Loucy (cell line): ENCODE results near the gene MATCAP1.

Source experiments
- H2AFZ ChIP-seq: fragments of 200-600 bp; sonication (generic); 2 replicates; pipeline ENCODE4 v1.6.0; 2016; ENCODE audit warnings: antibody characterized with exemption, mild to moderate bottlenecking, low read length, moderate library complexity
- H3F3A ChIP-seq: fragments of 200-600 bp; 2 replicates; pipeline ENCODE4 v1.6.0; 2016; ENCODE audit warnings: antibody characterized with exemption, low read depth, mild to moderate bottlenecking
- H3K27me3 ChIP-seq: fragments of 200-600 bp; sonication (generic); 2 replicates; pipeline ENCODE4 v1.6.1; 2014; ENCODE audit warnings: low read length, mild to moderate bottlenecking; ENCODE audit not compliant: insufficient read depth, poor library complexity, severe bottlenecking
- H3K36me3 ChIP-seq: fragments of 200-600 bp; sonication (generic); 2 replicates; pipeline ENCODE4 v1.6.1; 2016; ENCODE audit warnings: low read length; ENCODE audit not compliant: insufficient read depth
- H3K4me1 ChIP-seq: fragments of 200-600 bp; sonication (generic); 2 replicates; pipeline ENCODE4 v1.5.1; 2014; ENCODE audit warnings: low read length, mild to moderate bottlenecking; ENCODE audit not compliant: insufficient read depth, poor library complexity, severe bottlenecking
- H3K4me2 ChIP-seq: fragments of 200-600 bp; sonication (generic); 2 replicates; pipeline ENCODE4 v1.6.0; 2014; ENCODE audit warnings: antibody characterized with exemption, low read length, low read depth, mild to moderate bottlenecking; ENCODE audit not compliant: poor library complexity, severe bottlenecking
- H3K4me3 ChIP-seq: fragments of 200-600 bp; sonication (generic); 2 replicates; pipeline ENCODE4 v1.5.1; 2014; ENCODE audit warnings: low read length, mild to moderate bottlenecking, mixed read lengths; ENCODE audit not compliant: poor library complexity, severe bottlenecking
- H3K79me2 ChIP-seq: fragments of 200-600 bp; sonication (generic); 2 replicates; pipeline ENCODE4 v1.6.1; 2014; ENCODE audit warnings: low read length; ENCODE audit not compliant: insufficient read depth
- H3K9ac ChIP-seq: fragments of 200-600 bp; sonication (generic); 2 replicates; pipeline ENCODE4 v1.6.0; 2014; ENCODE audit warnings: mild to moderate bottlenecking, low read depth, low read length, moderate library complexity; ENCODE audit not compliant: poor library complexity, severe bottlenecking
- H3K9me2 ChIP-seq: fragments of 200-600 bp; sonication (generic); replicated peaks from 2 replicates; pipeline ENCODE4 v1.6.1; 2016; ENCODE audit warnings: low read depth, low read length, mixed read lengths
- H3K9me3 ChIP-seq: fragments of 200-600 bp; sonication (generic); 2 replicates; pipeline ENCODE4 v1.6.1; 2014; ENCODE audit warnings: mild to moderate bottlenecking, antibody characterized with exemption, low read length, low read depth; ENCODE audit not compliant: insufficient read depth
- H4K20me1 ChIP-seq: fragments of 200-600 bp; sonication (generic); 2 replicates; pipeline ENCODE4 v1.6.0; 2014; ENCODE audit warnings: antibody characterized with exemption, low read length, mild to moderate bottlenecking; ENCODE audit not compliant: insufficient read depth, poor library complexity, severe bottlenecking
- EZH2phosphoT487 ChIP-seq: fragments of 200-600 bp; IDR thresholded peaks from 2 replicates; pipeline ENCODE4 v1.6.1; 2018; ENCODE audit warnings: antibody characterized with exemption, mild to moderate bottlenecking, moderate library complexity, borderline replicate concordance
- TF ChIP-seq, protein P1 (sequence below): fragments of 200-600 bp; sonication (generic); conservative IDR thresholded peaks from 2 replicates; pipeline ENCODE4 v1.5.1; 2014; ENCODE audit warnings: mild to moderate bottlenecking, antibody characterized with exemption, low read length

Gene MATCAP1

DNA sequence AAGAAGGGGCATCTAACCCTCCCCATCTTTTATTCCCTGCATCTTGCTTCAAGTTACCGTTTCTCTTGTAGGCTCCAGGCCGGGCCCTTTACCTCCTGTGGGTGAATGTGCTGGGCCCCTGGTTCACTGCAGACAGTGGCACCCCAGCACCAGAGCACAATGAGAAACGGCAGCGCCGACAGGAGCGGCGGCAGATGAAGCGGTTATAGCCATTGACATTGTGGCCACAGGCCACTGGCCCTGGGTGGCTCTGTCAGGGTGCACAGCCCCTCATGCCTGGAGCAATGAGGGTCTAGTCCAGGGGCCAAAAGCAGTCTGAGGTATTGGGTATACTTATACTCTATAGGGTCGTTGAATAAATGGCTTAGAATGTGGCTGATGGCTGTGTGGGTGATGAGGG is 45.1 kb upstream of the MATCAP1 start:
- H3K79me2 ChIP-seq = peaks cover 21% of the 10 kb centered on the region
- no peak overlapping the region for H2AFZ ChIP-seq
- no peaks in the 10 kb centered on the region for H3K27me3 ChIP-seq
- no peaks in the 10 kb centered on the region for H3K9me3 ChIP-seq
- H3F3A ChIP-seq = peaks cover 6% of the 10 kb centered on the region
- no peak overlapping the region for H3K9ac ChIP-seq
- no peak for TF ChIP-seq EZH2phosphoT487
- TF ChIP-seq, protein P1, sequence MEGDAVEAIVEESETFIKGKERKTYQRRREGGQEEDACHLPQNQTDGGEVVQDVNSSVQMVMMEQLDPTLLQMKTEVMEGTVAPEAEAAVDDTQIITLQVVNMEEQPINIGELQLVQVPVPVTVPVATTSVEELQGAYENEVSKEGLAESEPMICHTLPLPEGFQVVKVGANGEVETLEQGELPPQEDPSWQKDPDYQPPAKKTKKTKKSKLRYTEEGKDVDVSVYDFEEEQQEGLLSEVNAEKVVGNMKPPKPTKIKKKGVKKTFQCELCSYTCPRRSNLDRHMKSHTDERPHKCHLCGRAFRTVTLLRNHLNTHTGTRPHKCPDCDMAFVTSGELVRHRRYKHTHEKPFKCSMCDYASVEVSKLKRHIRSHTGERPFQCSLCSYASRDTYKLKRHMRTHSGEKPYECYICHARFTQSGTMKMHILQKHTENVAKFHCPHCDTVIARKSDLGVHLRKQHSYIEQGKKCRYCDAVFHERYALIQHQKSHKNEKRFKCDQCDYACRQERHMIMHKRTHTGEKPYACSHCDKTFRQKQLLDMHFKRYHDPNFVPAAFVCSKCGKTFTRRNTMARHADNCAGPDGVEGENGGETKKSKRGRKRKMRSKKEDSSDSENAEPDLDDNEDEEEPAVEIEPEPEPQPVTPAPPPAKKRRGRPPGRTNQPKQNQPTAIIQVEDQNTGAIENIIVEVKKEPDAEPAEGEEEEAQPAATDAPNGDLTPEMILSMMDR = no peak
- H3K4me3 ChIP-seq = no peak overlapping the region
- no peaks in the 10 kb centered on the region for H3K9me2 ChIP-seq
- peaks cover 8% of the 10 kb centered on the region for H4K20me1 ChIP-seq
- H3K4me1 ChIP-seq = peaks cover 36% of the 10 kb centered on the region
- peaks cover 40% of the 10 kb centered on the region; the same call in 1 of the 2 replicates for H3K36me3 ChIP-seq
- H3K4me2 ChIP-seq = no peak overlapping the region

- H3K4me2 ChIP-seq = peak overlapping the region; percentile 95
- H3K9me2 ChIP-seq = no peaks in the 10 kb centered on the region
- TF ChIP-seq, protein P1 = no peak
- no peak for TF ChIP-seq EZH2phosphoT487
- H3K36me3 ChIP-seq = peaks cover 35% of the 10 kb centered on the region; the same call in 1 of the 2 replicates
- no peaks in the 10 kb centered on the region for H3K9me3 ChIP-seq
- H2AFZ ChIP-seq = no peak overlapping the region
- peaks cover 21% of the 10 kb centered on the region for H3K79me2 ChIP-seq
- H3K27me3 ChIP-seq = no peaks in the 10 kb centered on the region
- peaks cover 8% of the 10 kb centered on the region for H4K20me1 ChIP-seq
- peaks cover 8% of the 10 kb centered on the region for H3F3A ChIP-seq
- peaks cover 42% of the 10 kb centered on the region for H3K4me1 ChIP-seq
- H3K9ac ChIP-seq = peak overlapping the region; percentile 86
- H3K4me3 ChIP-seq = peak overlapping the region; percentile 96
Measured at GRCh38 chr16:67228034-67228785, 44.4 kb upstream of the MATCAP1 start.

DNA sequence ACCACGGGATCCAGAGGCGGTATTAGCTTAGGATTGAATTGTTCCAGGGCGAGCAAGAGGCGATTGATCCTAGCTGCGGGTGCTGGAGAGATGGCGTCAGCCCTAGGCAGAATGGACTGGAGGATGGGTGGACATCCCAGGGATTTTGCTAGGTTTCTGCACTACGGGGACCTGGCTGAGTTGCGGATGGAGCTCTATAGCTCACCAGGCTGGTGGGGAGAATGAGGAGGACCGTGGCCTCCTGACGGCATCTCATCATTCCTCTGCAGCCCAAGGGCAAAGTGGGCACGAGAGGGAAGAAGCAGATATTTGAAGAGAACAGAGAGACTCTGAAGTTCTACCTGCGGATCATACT is 43.8 kb upstream of the MATCAP1 start:
- no peak for TF ChIP-seq EZH2phosphoT487
- TF ChIP-seq, protein P1 = no peak
- H4K20me1 ChIP-seq = peaks cover 8% of the 10 kb centered on the region
- H3K4me1 ChIP-seq = peaks cover 42% of the 10 kb centered on the region
- peak overlapping the region; percentile 96 for H3K4me3 ChIP-seq
- no peaks in the 10 kb centered on the region for H3K9me3 ChIP-seq
- no peaks in the 10 kb centered on the region for H3K27me3 ChIP-seq
- H3K79me2 ChIP-seq = peaks cover 21% of the 10 kb centered on the region
- no peak overlapping the region for H2AFZ ChIP-seq
- H3F3A ChIP-seq = peaks cover 8% of the 10 kb centered on the region
- peaks cover 34% of the 10 kb centered on the region; the same call in 1 of the 2 replicates for H3K36me3 ChIP-seq
- peak overlapping the region; percentile 86 for H3K9ac ChIP-seq
- H3K9me2 ChIP-seq = no peaks in the 10 kb centered on the region
- peak overlapping the region; percentile 95 for H3K4me2 ChIP-seq
